ENCODE measurements around the gene COL8A2. TPM values are rescaled to one million over a fixed set of nuclear protein-coding genes. Genes with fewer than 3 reads are reported as not detected.
A peak's percentile ranks its signal among the peaks of the same experiment; 100 is the strongest.

COL8A2 gene
- total RNA-seq, 4 donors from 2014 or later: 1.2 to 16.6 (median 5.8) TPM

DNA sequence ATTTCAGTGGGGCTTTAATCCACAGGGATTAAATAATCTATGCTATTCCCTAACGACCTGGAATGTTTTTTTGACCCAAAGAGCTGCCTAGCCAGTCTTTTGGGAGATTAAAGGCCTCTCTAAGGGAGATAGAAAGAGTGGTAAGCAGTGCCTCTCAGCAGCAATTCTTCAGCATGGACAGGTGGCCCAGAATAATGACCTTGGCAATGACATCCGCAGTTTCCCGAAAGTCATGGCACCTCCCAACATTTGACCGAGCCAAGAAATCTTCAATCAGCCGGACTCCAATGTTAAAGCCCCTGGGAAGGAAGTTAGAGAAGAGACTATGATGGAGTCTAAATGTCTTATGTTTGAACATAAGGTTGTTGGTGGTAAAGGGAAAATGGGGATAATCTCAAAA is 14.5 kb upstream of the COL8A2 start:
- no peak for DNase-seq
- no peak overlapping the region for H3K4me3 ChIP-seq
- no peaks in the 10 kb centered on the region for H3K27me3 ChIP-seq
- no peaks in the 10 kb centered on the region for H3K4me1 ChIP-seq
- no peak overlapping the region for H3K27ac ChIP-seq
- intact Hi-C loops (cut with DNase I; ENCODE audit: low total_unique reads): no loop called here
- no peaks in the 10 kb centered on the region for H3K36me3 ChIP-seq
- no peaks in the 10 kb centered on the region for H3K9me3 ChIP-seq
- TF ChIP-seq POLR2A (IDR thresholded peaks at IDR 0.05): no peak
- TF ChIP-seq, protein P1, sequence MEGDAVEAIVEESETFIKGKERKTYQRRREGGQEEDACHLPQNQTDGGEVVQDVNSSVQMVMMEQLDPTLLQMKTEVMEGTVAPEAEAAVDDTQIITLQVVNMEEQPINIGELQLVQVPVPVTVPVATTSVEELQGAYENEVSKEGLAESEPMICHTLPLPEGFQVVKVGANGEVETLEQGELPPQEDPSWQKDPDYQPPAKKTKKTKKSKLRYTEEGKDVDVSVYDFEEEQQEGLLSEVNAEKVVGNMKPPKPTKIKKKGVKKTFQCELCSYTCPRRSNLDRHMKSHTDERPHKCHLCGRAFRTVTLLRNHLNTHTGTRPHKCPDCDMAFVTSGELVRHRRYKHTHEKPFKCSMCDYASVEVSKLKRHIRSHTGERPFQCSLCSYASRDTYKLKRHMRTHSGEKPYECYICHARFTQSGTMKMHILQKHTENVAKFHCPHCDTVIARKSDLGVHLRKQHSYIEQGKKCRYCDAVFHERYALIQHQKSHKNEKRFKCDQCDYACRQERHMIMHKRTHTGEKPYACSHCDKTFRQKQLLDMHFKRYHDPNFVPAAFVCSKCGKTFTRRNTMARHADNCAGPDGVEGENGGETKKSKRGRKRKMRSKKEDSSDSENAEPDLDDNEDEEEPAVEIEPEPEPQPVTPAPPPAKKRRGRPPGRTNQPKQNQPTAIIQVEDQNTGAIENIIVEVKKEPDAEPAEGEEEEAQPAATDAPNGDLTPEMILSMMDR (IDR thresholded peaks at IDR 0.05): no peak

DNA sequence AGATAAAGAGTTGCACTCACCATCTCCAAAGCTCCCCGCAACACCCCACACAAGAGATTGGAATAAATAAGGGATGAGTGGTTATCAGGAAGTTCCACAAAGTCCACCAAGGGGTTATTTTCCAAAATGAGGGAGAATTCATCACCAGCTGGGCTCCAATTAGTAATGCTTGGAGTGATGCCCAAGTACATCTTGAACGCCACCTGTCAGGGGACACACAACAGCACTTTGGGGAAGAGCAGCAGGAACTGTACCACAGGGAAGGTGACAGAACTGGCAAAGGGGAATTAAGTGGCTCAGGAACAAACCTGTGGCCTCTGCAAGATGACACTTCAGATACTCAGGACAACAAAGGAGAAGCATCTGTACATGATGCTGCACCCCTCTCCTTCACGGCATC is 12.8 kb upstream of the COL8A2 start:
- Histone ChIP-seq H3K27me3 (no peaks in the 10 kb centered on the region), H3K4me3 (no peak overlapping the region), H3K4me1 (no peaks in the 10 kb centered on the region), H3K36me3 (no peaks in the 10 kb centered on the region), H3K9me3 (no peaks in the 10 kb centered on the region), H3K27ac (no peak overlapping the region)
- TF ChIP-seq, protein P1 (IDR thresholded peaks at IDR 0.05): no peak
- no peak for TF ChIP-seq POLR2A (IDR thresholded peaks at IDR 0.05)
- intact Hi-C loops (cut with DNase I; ENCODE audit: low total_unique reads): no loop called here
- DNase-seq: no peak

DNA sequence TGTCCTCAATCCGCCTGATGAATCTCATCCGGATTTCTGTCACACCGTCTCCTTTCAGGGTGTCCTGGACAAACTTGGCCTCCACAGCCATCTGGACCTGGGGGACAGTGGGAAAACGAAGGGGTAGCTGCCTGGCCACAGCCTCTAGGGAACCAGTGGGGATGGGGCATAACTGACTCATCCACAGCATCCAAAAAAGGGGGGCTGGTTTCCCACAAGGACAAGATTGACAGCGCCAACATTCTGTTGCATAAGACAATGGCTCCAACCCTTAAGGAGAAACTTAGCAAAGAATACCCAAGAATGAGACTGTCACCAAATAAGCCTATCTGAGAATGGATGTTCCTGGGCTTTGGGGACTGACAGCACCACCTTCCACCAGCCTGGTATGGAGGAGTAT is 12.2 kb upstream of the COL8A2 start:
- no peak overlapping the region for H3K4me3 ChIP-seq
- H3K36me3 ChIP-seq: no peaks in the 10 kb centered on the region
- intact Hi-C loops (cut with DNase I; ENCODE audit: low total_unique reads): no loop called here
- no peaks in the 10 kb centered on the region for H3K4me1 ChIP-seq
- H3K27ac ChIP-seq: peak overlapping the region; percentile 47 to 53
- DNase-seq: no peak
- no peaks in the 10 kb centered on the region for H3K27me3 ChIP-seq
- no peak for TF ChIP-seq POLR2A (IDR thresholded peaks at IDR 0.05)
- TF ChIP-seq, protein P1 (IDR thresholded peaks at IDR 0.05): no peak
- no peaks in the 10 kb centered on the region for H3K9me3 ChIP-seq

DNA sequence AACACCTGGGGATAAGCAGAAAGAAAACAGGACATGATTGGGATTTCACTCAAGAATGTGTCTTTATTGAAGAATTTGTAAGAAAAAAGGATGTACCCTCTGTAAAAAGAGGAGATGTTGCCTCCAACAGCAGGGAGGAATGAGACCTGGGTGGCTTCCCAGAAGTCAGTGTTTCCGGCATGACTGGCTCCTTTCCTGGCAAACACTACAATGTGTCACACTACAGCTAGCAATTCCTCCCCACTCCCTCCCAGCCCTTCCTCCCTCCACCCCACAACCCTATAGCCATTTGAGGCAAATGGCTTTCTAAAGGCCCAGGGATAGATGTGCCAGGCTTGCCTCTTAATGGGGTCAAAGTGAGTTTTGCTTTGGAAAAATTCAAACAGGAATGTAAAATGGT is 11.5 kb upstream of the COL8A2 start:
- Histone ChIP-seq H3K4me1 (no peaks in the 10 kb centered on the region), H3K27ac (peak overlapping the region; percentile 47 to 53), H3K36me3 (no peaks in the 10 kb centered on the region), H3K27me3 (no peaks in the 10 kb centered on the region), H3K4me3 (no peak overlapping the region), H3K9me3 (no peaks in the 10 kb centered on the region)
- intact Hi-C loops (cut with DNase I; ENCODE audit: low total_unique reads): no loop called here
- peak in 1 of 2 donors; percentile 54 for DNase-seq
- TF ChIP-seq, protein P1 (IDR thresholded peaks at IDR 0.05): no peak
- no peak for TF ChIP-seq POLR2A (IDR thresholded peaks at IDR 0.05)

DNA sequence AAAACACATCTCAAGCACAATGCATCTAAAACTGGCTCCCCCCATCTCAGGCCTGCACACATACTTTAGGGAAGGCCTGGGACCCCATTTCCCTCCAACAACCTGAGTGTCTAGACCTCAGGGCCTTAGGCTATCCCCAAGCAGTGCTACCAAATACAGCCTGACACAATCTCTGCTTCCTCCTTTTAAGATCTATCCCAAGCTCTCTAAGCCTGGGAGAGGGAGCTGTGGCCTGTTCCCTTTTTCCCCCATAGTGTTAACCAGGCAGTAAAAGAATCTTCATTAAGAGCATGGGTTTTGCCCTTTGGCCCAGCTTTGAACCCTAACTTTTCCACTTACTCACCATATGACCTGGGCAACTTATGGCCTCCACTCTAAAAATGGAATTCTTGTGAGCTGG is 10.8 kb upstream of the COL8A2 start:
- intact Hi-C loops (cut with DNase I; ENCODE audit: low total_unique reads): loop anchor here (2.0 kb wide), 1 partner anchor 37 kb away; no protein-coding TSS in a partner anchor

More for the DNA sequence above, 10.8 kb upstream of the COL8A2 start:
- peak overlapping the region; percentile 28 to 53 for H3K27ac ChIP-seq
- no peaks in the 10 kb centered on the region for H3K4me1 ChIP-seq
- DNase-seq: no peak
- no peaks in the 10 kb centered on the region for H3K27me3 ChIP-seq
- no peak overlapping the region for H3K4me3 ChIP-seq
- H3K36me3 ChIP-seq: no peaks in the 10 kb centered on the region
- H3K9me3 ChIP-seq: no peaks in the 10 kb centered on the region
- TF ChIP-seq, protein P1 (IDR thresholded peaks at IDR 0.05): no peak
- TF ChIP-seq POLR2A (IDR thresholded peaks at IDR 0.05): no peak

Data from uterus (tissue), 4 donors.